EH (cell line): ENCODE results near the gene RPS24.

Source experiments
- DNase-seq: peaks from one replicate; pipeline ENCODE4 v3.0.0-alpha.2; 2015; ENCODE audit warnings: low read depth

Gene RPS24

DNA sequence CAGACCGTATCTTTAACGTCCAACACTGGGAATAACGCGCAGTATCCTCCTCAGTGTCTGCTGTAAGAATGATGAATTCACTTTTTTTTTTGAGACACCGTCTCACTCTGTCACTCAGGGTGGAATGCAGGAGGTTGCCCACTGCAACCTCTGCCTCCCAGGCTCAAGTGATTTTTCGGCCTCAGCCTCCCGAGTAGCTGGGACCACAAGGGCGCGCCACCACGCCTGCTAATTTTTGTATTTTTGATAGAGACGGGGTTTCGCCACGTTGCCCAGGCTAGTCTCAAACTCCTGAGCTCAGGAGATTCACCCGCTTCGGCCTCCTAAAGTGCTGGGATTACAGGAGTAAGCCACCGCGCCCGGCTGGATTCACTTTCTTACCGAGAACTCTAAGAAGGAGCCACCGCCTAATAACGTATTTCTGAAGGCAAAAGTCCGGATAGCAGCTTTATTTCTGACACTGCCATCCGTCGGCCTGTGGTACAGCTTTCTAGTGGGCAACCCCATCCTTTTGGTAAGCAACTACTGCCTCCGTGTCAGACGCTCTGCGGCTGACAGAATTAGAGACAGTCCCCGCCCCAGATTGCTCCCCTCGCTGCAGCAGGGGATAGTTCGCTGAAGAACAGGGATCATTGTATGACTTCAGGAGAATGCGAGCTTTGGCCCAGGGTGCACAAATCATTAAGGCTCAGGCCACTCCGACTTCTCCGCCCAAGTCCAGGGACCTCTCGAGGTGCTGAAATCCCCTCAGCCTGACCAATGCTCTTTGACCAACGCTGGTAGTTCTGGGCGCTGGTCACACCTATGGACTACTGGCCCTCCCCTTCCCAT lies 5.0 kb upstream of the RPS24 start:
- peak; percentile 64 for DNase-seq

DNA sequence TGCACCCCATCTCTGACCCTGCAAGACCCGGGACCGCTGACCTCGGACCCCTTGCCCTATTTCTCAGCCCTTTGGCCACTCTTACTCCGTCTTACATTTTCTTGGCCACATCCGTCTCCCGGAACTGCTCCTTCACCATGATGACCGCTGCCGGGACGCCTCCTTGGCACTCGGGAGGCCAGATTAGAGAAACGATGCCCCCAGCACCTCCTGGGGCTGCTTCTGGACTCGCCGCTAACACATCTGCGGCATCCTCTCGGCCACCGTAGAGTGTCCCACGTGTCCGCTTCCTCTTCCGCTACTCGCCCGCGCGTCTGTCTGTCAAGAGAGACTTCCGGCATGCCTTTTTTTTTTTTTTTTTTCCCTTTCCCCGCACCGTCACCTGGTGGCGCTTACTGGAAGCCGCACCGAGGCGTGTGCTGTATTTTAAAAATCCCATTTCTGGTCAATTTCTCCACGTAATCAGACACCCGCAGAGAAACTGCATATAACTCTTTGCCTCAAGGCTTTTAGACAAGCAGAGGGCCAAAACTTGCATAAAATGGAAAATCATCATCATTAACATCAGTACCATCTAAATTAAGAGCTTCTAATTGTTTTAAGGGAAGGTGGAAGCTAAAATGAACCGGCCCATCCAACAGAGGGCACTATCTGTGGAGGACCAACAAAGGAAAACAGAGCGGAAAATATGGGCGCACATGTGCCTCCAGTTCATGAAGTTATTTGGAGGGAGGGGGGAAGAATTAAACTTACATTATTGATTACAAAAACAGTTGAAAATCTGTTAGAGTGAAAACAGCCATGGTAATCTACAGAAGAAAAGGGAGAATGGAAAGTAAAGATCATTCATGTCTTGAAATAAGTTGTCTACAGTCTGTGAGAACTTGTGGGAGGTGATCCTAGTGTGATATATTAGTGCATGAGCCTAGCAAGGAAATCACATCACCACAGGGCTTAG lies 4.1 kb upstream of the RPS24 start, which contains the start of gene POLR3A:
TSS of gene POLR3A (minus strand) at position 247 of the 958 bp plus-strand sequence. CDS start at position 139, 108 bp downstream.
- DNase-seq: peak; percentile 97

DNA sequence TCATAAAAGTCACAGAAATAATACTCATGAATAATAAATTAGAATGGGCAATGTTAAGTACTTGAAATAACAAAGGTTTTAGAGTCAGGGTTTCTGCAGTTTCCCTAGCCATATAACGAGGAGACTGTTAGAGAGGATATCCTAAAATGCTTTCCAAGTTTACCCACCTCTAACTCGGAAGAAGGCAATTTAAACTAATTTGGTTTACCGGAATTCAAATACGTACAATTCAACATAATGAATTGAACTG lies 351 bp upstream of the RPS24 start:
- no peak for DNase-seq

DNA sequence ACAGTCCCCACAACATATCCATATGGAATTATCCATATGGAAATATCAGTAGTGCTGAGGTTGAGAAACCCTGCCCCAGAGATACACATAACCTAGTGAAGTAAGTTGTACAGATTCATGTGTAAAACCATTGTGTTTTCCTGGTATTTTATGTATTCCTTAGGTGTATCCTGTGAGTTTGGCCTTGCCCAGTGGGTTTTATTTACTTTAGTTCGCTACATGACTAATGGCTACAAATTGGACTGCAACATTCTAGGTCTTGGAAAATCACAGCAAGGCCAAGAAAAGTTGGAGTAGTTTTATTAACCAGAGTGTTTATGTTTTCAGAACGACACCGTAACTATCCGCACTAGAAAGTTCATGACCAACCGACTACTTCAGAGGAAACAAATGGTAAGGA lies 1.4 kb downstream of the RPS24 start:
- DNase-seq: peak; percentile 24

- no peak for DNase-seq
Observed at GRCh38 chr10:78035437-78035836, 1.8 kb downstream of the RPS24 start.

- no peak for DNase-seq
Observed at GRCh38 chr10:78035933-78036583, 2.4 kb downstream of the RPS24 start.

GRCh38 chr10:78038105-78038504 lies 4.4 kb downstream of the RPS24 start:
- DNase-seq: peak; percentile 35

GRCh38 chr10:78038791-78039547 lies 5.3 kb downstream of the RPS24 start:
- DNase-seq: no peak

GRCh38 chr10:78039743-78040142 lies 6.1 kb downstream of the RPS24 start:
- no peak for DNase-seq

DNA sequence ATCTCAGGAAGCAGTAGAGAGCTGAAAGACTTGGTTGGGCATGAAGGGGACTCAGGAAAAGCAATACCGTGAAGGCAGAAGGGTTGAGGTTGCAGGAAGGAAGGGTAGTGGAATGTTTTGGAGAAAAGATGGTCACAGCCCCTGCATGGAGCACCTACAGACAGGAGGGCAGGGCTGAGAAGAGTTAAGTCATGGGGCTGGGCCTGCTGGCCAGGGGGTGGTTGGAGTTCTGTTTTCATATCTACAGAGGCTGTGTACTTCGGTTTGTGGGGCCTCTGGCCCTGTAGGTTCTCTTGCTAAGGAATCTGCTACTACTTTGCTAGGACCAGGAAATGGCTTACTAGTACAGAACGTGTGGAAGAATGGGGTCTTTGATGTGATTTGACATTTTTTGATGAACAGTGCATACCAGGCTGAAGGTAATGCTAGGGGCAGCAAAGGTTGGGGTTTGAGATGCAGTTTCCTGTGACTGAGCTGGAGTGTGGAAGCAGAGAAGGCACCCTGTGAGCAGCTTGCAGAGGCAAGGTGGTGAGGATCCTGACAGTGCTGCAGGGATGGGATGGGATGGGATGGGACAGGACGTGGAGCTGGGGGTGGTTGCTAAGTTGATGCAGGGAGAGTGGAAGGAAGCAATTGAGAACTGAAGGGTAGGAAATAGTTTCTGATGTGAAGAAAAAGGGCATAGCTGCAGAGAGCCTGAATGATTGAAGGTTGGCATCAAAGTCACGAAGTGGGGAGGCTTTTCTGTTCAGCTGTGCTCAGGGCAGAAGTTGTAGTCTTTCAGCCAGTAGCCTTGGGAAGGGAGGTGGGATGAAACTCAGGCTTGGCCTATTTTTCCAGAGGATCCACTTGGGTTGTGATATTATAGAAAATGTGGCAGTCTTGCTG lies 7.8 kb downstream of the RPS24 start:
- no peak for DNase-seq

DNA sequence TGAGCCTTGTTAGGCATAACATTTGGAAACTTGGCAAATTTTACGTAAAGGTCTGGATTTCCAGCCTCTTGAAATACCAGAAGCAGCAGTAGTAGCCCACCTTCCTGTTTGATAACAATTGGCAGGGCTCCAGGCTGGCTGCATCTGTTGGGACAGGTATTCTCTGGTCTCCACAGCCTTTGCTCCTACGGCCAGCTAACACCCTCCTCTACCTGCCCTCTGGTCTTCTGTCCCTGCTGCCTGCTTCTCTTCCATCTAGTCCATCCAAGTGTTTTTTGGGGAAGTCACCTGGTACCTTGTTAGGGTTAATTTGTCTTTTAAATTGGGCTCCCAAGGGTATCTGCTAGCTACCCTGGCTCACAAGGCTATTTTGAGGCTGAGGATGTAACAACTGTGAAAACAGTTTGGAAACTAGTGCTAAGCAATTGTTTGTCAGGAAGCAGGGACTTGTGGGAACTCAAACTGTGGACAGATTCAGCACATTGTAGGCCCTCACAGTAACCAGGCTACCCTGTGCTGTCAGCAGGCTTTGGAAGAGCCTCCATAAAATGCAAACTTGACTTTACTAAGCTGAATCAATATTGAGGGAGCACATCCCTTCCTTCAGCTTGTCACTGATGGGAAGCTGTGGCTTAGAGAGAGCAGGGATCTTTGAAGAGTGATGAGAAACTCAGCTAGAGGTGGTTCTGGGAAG lies 8.5 kb downstream of the RPS24 start:
- DNase-seq: no peak

GRCh38 chr10:78042752-78043104 lies 9.1 kb downstream of the RPS24 start:
- no peak for DNase-seq

DNA sequence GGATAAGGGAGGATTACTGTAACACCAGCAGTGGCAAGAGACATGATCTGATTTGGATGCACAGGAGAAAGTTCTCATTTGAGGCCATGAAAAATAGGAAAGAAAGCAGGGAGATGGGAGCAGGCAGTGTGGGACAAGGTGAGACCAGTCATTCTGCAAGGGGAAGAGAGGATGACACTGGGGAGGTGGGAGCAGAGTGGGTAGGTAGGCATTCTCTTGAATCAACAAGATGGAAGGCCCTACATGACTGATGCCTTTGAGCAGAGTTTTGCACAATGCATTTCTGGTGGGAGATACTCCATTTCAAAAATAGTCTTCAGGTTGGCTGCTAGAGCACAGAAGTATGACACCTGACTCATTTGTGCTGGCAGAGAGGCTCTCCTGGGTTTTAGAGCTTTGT lies 10.5 kb downstream of the RPS24 start:
- DNase-seq: no peak

- DNase-seq: peak; percentile 62
Observed at GRCh38 chr10:78044699-78045098, 11.0 kb downstream of the RPS24 start.

DNA sequence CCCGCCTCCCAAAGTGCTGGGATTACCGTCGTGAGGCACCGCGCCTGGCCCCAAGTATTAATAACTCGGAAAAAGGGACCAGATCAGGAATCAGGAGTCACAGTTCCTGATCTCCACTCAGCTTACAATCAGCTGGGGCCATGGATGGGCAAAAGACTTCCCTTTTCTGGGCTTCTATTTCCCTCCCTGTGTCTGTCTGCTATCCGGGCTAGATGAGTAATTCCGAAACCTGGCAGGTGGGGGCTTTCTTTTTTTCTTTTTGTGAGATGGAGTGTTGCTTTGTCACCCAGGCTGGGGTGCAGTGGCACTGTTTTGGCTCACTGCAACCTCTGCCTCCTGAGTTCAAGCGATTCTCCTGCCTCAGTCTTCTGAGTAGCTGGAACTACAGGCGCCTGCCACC lies 11.6 kb downstream of the RPS24 start:
- DNase-seq: no peak

DNA sequence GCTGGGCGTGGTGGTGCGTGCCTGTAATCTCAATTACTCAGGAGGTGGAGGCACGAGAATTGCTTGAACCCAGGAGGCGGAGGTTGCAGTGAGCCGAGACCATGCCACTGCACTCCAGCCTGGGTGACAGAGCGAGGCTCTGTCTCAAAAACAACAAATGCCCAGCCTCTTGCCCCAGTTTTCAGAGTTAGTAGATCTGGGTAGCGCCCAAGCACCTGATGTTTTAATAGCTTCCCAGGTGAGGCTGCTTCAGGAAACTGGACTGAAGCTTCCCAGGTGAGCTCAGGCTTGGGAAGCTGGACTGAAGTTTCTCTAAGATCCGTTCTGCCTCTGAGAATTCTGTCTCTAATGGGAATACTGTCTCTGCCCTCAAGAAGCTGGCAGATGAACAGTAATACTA lies 12.2 kb downstream of the RPS24 start:
- DNase-seq: no peak

DNA sequence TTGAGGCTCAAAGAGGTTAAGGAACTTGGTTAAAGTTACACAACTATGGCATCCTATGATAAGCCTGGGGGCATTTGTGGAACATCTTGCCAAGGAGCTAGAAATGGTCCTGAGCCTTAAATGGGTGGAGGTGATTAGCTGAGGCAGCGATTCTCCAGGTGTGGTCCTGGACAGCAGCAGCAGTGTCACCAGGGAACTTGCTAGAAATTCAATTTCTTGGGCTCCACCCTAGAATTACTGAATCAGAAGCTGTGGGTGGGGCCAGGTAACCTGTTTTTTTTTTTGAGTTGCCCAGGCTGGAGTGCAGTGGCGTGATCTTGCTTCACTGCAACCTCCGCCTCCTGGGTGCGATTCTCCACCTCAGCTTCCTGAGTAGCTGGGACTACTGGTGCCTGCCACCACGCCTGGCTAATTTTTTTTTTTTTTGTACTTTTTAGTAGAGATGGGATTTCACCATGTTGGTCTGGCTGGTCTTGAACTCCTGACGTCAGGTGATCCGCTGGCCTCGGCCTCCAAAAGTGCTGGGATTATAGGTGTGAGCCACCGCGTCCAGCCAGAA lies 13.1 kb downstream of the RPS24 start:
- no peak for DNase-seq

GRCh38 chr10:78047314-78047891 lies 13.7 kb downstream of the RPS24 start:
- peak; percentile 83 for DNase-seq

- DNase-seq: no peak
Observed at GRCh38 chr10:78049851-78050250, 16.2 kb downstream of the RPS24 start.
